ENCODE data around the gene PARP12.

DNA sequence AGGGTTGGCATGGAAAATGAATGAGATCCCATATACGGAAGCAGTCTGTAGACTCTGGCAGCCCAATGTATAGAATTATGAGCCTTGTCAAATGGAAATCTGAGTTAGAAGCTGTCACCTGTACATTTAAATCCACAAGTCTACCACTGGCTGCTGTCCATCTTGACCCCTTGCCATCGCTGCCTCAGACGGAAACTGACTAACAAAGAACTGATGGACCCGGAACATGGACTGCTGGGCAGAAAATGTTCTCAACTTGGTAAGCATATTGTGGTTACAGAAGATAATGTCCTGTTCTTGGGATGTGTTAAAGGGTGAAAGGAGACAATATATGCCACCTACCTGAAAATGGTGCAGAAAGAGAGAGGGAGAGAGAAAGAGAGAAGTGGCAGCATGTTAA lies 37.5 kb downstream of the PARP12 start:
- TF ChIP-seq, protein P1, sequence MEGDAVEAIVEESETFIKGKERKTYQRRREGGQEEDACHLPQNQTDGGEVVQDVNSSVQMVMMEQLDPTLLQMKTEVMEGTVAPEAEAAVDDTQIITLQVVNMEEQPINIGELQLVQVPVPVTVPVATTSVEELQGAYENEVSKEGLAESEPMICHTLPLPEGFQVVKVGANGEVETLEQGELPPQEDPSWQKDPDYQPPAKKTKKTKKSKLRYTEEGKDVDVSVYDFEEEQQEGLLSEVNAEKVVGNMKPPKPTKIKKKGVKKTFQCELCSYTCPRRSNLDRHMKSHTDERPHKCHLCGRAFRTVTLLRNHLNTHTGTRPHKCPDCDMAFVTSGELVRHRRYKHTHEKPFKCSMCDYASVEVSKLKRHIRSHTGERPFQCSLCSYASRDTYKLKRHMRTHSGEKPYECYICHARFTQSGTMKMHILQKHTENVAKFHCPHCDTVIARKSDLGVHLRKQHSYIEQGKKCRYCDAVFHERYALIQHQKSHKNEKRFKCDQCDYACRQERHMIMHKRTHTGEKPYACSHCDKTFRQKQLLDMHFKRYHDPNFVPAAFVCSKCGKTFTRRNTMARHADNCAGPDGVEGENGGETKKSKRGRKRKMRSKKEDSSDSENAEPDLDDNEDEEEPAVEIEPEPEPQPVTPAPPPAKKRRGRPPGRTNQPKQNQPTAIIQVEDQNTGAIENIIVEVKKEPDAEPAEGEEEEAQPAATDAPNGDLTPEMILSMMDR (IDR thresholded peaks at IDR 0.05): no peak
- no peak for TF ChIP-seq POLR2A (IDR thresholded peaks at IDR 0.05)

Data from uterus (tissue), 2 donors.